ENCODE results near the gene ARPC2. TPM values are rescaled to one million over a fixed set of nuclear protein-coding genes. Genes with fewer than 3 reads are reported as not detected.

ARPC2 gene
- total RNA-seq, 1 experiment from 2014 or later, result 187 TPM

DNA sequence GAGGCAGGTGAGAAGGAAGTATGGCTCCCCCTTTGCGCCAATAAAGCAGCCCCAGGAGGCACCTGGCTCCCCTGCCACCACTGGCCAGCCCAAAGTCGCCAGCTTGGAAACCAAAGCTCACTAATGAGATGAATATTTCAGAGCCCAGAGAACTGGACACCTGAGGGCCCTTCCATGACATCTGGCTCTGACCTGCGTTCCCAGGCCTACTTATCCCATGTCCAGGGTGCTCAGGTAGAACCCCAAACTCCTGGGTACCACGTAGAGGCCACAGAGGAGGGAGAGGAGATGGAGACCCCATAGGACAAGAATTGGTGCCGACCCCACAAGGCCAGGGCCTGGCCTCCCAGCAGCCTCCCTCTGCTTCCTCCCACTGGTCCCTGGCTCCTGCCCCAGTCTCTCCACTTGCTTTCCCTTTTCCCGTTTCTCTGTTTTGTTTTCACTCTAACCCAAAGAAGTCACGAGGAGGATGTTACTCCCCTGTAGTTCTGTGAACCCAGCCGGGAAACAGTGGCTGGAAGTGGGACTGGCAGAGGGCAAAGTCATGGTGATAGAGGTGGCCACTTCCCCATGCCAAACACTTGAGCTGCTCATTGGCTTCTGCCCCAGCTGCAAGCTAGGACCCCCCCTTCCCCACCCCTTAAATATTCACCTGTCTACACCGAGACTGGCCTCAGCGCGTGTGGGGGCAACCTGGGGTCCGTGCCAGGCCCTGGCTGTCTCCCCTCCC lies 74.5 kb downstream of the ARPC2 start:
- peaks cover 47 to 85% of the 10 kb centered on the region in 2 experiments for H3K4me1 ChIP-seq (ENCODE audit: control insufficient read depth in 1 of 2, insufficient read depth in 2 of 2, low read length in 2 of 2)
- intact Hi-C loops (cut with micrococcal nuclease), result loop anchor here (1.0 to 2.0 kb wide), 2 partner anchors 105 to 357 kb away; no protein-coding TSS in a partner anchor
- peak overlapping the region; percentile 75 to 96 for H3K4me3 ChIP-seq (replicated peaks in 1 of 2; ENCODE audit: low read depth in 1 of 2, low read length in 2 of 2)
- no peak for DNase-seq (ENCODE audit: low read depth, low spot score)
- H3K36me3 ChIP-seq (ENCODE audit: control insufficient read depth in 1 of 2, insufficient read depth in 2 of 2, low read length in 2 of 2), result no peaks in the 10 kb centered on the region
- H3K9me3 ChIP-seq (ENCODE audit: control insufficient read depth in 1 of 2, insufficient read depth in 1 of 2, low read depth in 1 of 2, low read length in 2 of 2), result no peaks in the 10 kb centered on the region
- BruUV-seq (replicated peaks), result no TSS peak
- RAD21 ChIA-PET (ENCODE audit: low non-redundant PET in 1 of 2, low total read pairs in 2 of 2, uncharacterized antibody in 2 of 2, unreplicated experiment in 2 of 2), result no interaction called here
- no peak for TF ChIP-seq ZFX (IDR thresholded peaks at IDR 0.05)
- TF ChIP-seq, protein P1, sequence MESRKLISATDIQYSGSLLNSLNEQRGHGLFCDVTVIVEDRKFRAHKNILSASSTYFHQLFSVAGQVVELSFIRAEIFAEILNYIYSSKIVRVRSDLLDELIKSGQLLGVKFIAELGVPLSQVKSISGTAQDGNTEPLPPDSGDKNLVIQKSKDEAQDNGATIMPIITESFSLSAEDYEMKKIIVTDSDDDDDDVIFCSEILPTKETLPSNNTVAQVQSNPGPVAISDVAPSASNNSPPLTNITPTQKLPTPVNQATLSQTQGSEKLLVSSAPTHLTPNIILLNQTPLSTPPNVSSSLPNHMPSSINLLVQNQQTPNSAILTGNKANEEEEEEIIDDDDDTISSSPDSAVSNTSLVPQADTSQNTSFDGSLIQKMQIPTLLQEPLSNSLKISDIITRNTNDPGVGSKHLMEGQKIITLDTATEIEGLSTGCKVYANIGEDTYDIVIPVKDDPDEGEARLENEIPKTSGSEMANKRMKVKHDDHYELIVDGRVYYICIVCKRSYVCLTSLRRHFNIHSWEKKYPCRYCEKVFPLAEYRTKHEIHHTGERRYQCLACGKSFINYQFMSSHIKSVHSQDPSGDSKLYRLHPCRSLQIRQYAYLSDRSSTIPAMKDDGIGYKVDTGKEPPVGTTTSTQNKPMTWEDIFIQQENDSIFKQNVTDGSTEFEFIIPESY (IDR thresholded peaks at IDR 0.05; ENCODE audit: extremely low read depth, insufficient replicate concordance, low read length), result no peak
- TF ChIP-seq, protein P2, sequence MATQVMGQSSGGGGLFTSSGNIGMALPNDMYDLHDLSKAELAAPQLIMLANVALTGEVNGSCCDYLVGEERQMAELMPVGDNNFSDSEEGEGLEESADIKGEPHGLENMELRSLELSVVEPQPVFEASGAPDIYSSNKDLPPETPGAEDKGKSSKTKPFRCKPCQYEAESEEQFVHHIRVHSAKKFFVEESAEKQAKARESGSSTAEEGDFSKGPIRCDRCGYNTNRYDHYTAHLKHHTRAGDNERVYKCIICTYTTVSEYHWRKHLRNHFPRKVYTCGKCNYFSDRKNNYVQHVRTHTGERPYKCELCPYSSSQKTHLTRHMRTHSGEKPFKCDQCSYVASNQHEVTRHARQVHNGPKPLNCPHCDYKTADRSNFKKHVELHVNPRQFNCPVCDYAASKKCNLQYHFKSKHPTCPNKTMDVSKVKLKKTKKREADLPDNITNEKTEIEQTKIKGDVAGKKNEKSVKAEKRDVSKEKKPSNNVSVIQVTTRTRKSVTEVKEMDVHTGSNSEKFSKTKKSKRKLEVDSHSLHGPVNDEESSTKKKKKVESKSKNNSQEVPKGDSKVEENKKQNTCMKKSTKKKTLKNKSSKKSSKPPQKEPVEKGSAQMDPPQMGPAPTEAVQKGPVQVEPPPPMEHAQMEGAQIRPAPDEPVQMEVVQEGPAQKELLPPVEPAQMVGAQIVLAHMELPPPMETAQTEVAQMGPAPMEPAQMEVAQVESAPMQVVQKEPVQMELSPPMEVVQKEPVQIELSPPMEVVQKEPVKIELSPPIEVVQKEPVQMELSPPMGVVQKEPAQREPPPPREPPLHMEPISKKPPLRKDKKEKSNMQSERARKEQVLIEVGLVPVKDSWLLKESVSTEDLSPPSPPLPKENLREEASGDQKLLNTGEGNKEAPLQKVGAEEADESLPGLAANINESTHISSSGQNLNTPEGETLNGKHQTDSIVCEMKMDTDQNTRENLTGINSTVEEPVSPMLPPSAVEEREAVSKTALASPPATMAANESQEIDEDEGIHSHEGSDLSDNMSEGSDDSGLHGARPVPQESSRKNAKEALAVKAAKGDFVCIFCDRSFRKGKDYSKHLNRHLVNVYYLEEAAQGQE (IDR thresholded peaks at IDR 0.05; ENCODE audit: low read depth), result no peak
- TF ChIP-seq EZH2 (IDR thresholded peaks at IDR 0.05), result no peak
- no peak for TF ChIP-seq EZH2phosphoT487 (IDR thresholded peaks at IDR 0.05; ENCODE audit: borderline replicate concordance)
- TF ChIP-seq CEBPB (IDR thresholded peaks at IDR 0.05; ENCODE audit: low read depth), result no peak
- no peak overlapping the region for H2AFZ ChIP-seq (ENCODE audit: low read depth, low read length, poor library complexity, severe bottlenecking)
- H4K20me1 ChIP-seq (ENCODE audit: insufficient read depth), result no peaks in the 10 kb centered on the region
- H3K27me3 ChIP-seq (ENCODE audit: insufficient read depth, low read length), result no peaks in the 10 kb centered on the region
- peak; percentile 1; the same call in 1 of the 2 replicates for ATAC-seq
- POLR2A ChIA-PET, result no interaction called here
- H3K4me2 ChIP-seq (ENCODE audit: low read length), result peak overlapping the region; percentile 93
- CTCF ChIA-PET, result interaction anchor here (1.4 kb wide), 2 partner anchors 102 to 104 kb away, joined by 3 read pairs; no protein-coding TSS in a partner anchor
- H3K9ac ChIP-seq (ENCODE audit: low read length), result peak overlapping the region; percentile 98
- H3K9me2 ChIP-seq (ENCODE audit: insufficient read depth), result no peaks in the 10 kb centered on the region
- H3K79me2 ChIP-seq (ENCODE audit: insufficient read depth, low read length), result peaks cover 51% of the 10 kb centered on the region
- H3K27ac ChIP-seq (ENCODE audit: low read depth, low read length), result peak overlapping the region; percentile 79

Data from HCT116 (cell line).